ENCODE results near the gene ZNF32.

Gene ZNF32

DNA sequence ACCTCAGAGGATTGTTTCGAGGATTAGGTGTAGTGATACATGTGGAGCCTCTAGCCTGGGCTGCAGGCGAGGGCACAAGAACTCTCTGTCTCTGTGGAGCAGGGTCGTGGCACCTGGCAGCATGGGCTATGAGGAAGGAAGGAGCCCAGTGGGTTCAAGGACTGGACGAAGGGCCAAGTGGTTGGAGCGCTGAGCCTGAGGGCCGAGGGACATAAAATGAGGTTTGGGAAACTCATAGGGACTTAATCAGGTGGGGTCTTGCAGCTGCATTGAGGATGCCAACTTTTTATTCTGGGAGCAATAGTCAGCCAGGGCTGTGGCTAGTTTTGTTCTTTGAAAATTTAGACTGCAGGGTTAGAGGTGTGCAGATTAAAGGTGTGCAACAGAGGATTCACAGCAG is 33.0 kb upstream of the ZNF32 start:
- DNase-seq: no peak
- no peaks in the 10 kb centered on the region for H3K79me2 ChIP-seq (ENCODE audit: low read length)
- TF ChIP-seq EZH2phosphoT487 (IDR thresholded peaks at IDR 0.05; ENCODE audit: low read length) (no peak), EZH2 (optimal IDR thresholded peaks at IDR 0.05; ENCODE audit: low read depth, low read length) (no peak)
- TF ChIP-seq, protein P1, sequence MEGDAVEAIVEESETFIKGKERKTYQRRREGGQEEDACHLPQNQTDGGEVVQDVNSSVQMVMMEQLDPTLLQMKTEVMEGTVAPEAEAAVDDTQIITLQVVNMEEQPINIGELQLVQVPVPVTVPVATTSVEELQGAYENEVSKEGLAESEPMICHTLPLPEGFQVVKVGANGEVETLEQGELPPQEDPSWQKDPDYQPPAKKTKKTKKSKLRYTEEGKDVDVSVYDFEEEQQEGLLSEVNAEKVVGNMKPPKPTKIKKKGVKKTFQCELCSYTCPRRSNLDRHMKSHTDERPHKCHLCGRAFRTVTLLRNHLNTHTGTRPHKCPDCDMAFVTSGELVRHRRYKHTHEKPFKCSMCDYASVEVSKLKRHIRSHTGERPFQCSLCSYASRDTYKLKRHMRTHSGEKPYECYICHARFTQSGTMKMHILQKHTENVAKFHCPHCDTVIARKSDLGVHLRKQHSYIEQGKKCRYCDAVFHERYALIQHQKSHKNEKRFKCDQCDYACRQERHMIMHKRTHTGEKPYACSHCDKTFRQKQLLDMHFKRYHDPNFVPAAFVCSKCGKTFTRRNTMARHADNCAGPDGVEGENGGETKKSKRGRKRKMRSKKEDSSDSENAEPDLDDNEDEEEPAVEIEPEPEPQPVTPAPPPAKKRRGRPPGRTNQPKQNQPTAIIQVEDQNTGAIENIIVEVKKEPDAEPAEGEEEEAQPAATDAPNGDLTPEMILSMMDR (IDR thresholded peaks at IDR 0.05; ENCODE audit: low read length): no peak
- H4K20me1 ChIP-seq (ENCODE audit: insufficient read depth, low read length): no peaks in the 10 kb centered on the region
- H3K27ac ChIP-seq (ENCODE audit: low read length): no peak overlapping the region
- no peaks in the 10 kb centered on the region for H3K4me1 ChIP-seq (ENCODE audit: low read length)
- no peaks in the 10 kb centered on the region for H3K27me3 ChIP-seq (replicated peaks; ENCODE audit: insufficient read depth, low read length)
- H3K4me2 ChIP-seq (ENCODE audit: low read depth, low read length): no peak overlapping the region
- no peaks in the 10 kb centered on the region for H3K9me2 ChIP-seq (replicated peaks; ENCODE audit: insufficient read depth, low read length)
- no peaks in the 10 kb centered on the region for H3K9me3 ChIP-seq (replicated peaks; ENCODE audit: insufficient read depth, low read length)
- H3K4me3 ChIP-seq (ENCODE audit: low read length): no peak overlapping the region
- H2AFZ ChIP-seq (ENCODE audit: low read length): no peak overlapping the region
- H3F3A ChIP-seq (ENCODE audit: insufficient read depth, low read length): no peaks in the 10 kb centered on the region
- no peak overlapping the region for H3K9ac ChIP-seq (ENCODE audit: low read length)
- H3K36me3 ChIP-seq (replicated peaks; ENCODE audit: insufficient read depth, low read length): no peaks in the 10 kb centered on the region

DNA sequence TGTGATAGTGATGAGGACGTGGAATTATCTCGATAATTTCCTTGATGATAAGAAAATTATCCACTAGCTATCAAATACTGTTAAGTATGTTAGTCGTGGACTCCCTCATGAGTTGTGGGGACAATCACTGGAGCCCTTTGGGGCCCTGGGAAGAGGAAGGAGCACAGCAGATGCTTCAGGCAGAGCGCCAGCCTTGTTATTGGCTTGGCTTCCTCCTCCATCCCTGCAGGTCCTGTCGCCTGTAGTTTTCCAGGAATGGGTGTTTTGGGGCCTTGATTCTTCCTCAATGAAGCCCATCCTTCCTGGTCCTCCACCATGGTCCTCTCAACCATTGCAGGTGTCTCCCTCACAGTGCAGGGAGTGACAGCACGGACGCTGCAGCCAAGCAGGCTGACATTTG is 32.5 kb upstream of the ZNF32 start:
- DNase-seq: no peak
- Histone ChIP-seq H4K20me1 (ENCODE audit: insufficient read depth, low read length) (no peaks in the 10 kb centered on the region), H3K9ac (ENCODE audit: low read length) (no peak overlapping the region), H3K27ac (ENCODE audit: low read length) (no peak overlapping the region), H3K4me3 (ENCODE audit: low read length) (no peak overlapping the region), H3K27me3 (replicated peaks; ENCODE audit: insufficient read depth, low read length) (no peaks in the 10 kb centered on the region), H3K4me2 (ENCODE audit: low read depth, low read length) (no peak overlapping the region), H3F3A (ENCODE audit: insufficient read depth, low read length) (no peaks in the 10 kb centered on the region), H2AFZ (ENCODE audit: low read length) (no peak overlapping the region), H3K79me2 (ENCODE audit: low read length) (no peaks in the 10 kb centered on the region), H3K4me1 (ENCODE audit: low read length) (no peaks in the 10 kb centered on the region), H3K9me3 (replicated peaks; ENCODE audit: insufficient read depth, low read length) (no peaks in the 10 kb centered on the region), H3K9me2 (replicated peaks; ENCODE audit: insufficient read depth, low read length) (no peaks in the 10 kb centered on the region), H3K36me3 (replicated peaks; ENCODE audit: insufficient read depth, low read length) (no peaks in the 10 kb centered on the region)
- TF ChIP-seq EZH2 (optimal IDR thresholded peaks at IDR 0.05; ENCODE audit: low read depth, low read length) (no peak), EZH2phosphoT487 (IDR thresholded peaks at IDR 0.05; ENCODE audit: low read length) (no peak)
- TF ChIP-seq, protein P1 (IDR thresholded peaks at IDR 0.05; ENCODE audit: low read length): no peak

DNA sequence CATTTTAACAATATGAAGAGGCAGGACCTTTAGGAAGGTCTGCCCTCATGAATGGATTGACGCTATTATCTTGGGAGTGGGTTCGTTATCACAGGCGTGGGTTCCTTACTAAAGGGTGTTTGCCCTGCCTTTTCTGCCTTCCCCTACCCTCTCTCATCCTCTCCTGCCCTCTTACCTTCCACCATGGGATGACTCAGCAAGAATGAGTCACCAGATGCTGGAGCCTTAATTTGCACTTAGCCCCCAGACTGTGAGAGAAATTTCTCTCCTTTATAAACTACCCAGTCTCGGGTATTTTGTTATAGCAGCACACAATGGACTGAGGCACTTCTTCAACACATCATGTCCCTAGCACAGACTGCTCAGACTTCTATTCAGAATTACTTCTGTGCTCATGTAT is 31.4 kb upstream of the ZNF32 start:
- Histone ChIP-seq H2AFZ (ENCODE audit: low read length) (no peak overlapping the region), H3K4me3 (ENCODE audit: low read length) (no peak overlapping the region), H3K36me3 (replicated peaks; ENCODE audit: insufficient read depth, low read length) (no peaks in the 10 kb centered on the region), H3K9me2 (replicated peaks; ENCODE audit: insufficient read depth, low read length) (no peaks in the 10 kb centered on the region), H3K27ac (ENCODE audit: low read length) (no peak overlapping the region), H4K20me1 (ENCODE audit: insufficient read depth, low read length) (no peaks in the 10 kb centered on the region), H3K4me2 (ENCODE audit: low read depth, low read length) (no peak overlapping the region), H3K27me3 (replicated peaks; ENCODE audit: insufficient read depth, low read length) (no peaks in the 10 kb centered on the region), H3K79me2 (ENCODE audit: low read length) (no peaks in the 10 kb centered on the region), H3K9ac (ENCODE audit: low read length) (no peak overlapping the region), H3K9me3 (replicated peaks; ENCODE audit: insufficient read depth, low read length) (no peaks in the 10 kb centered on the region), H3F3A (ENCODE audit: insufficient read depth, low read length) (no peaks in the 10 kb centered on the region), H3K4me1 (ENCODE audit: low read length) (no peaks in the 10 kb centered on the region)
- TF ChIP-seq EZH2 (optimal IDR thresholded peaks at IDR 0.05; ENCODE audit: low read depth, low read length) (no peak), EZH2phosphoT487 (IDR thresholded peaks at IDR 0.05; ENCODE audit: low read length) (no peak)
- TF ChIP-seq, protein P1 (IDR thresholded peaks at IDR 0.05; ENCODE audit: low read length): no peak
- DNase-seq: no peak
